ENCODE data around the gene UTP4. TPM values are rescaled to one million over a fixed set of nuclear protein-coding genes. Genes with fewer than 3 reads are reported as not detected.

The UTP4 gene
- total and polyA plus RNA-seq, 2 of the 8 experiments (the other 6 are each of a cell fraction or from before 2014, with no cell fraction given) = 101 to 118 TPM

GRCh38 chr16:69145658-69146057, 13.2 kb downstream of the UTP4 start:
- no peak overlapping the region for H4K8ac ChIP-seq (ENCODE audit: extremely low read depth, insufficient read depth, low read length)
- CTCF ChIA-PET (ENCODE audit: partially characterized antibody) = interaction anchor here (0.9 to 1.3 kb wide), 2 partner anchors 14 to 151 kb away, joined by 3 read pairs; no protein-coding TSS in a partner anchor
- no peak for DNase-seq (ENCODE audit: low read depth in 1 of 2, low spot score in 2 of 2)
- POLR2A ChIA-PET (ENCODE audit: partially characterized antibody) = interaction anchor here (1.7 kb wide), 1 partner anchor 12 kb away, joined by 3 read pairs; no protein-coding TSS in a partner anchor
- 90% methylated on average over 4 of the region's 4 CpGs; no CpG with 5 or more reads in 1 of the 2 experiments for WGBS, 2 experiments (ENCODE audit: extremely low coverage in 1 of 2, insufficient coverage in 1 of 2, insufficient read length in 1 of 2, insufficient replicate concordance in 2 of 2, low coverage in 1 of 2, low lambda C conversion rate in 2 of 2, missing lambda C conversion rate in 1 of 2)
- H4K5ac ChIP-seq (ENCODE audit: insufficient read length, low read depth, low read length) = no peak overlapping the region
- no peaks in the 10 kb centered on the region for H3K23me2 ChIP-seq (ENCODE audit: low read depth, low read length)
- no peak overlapping the region for H3K56ac ChIP-seq (replicated peaks; ENCODE audit: insufficient read length, low read depth, low read length)
- H4K91ac ChIP-seq (replicated peaks; ENCODE audit: insufficient read length, low read length) = no peak overlapping the region
- no peak overlapping the region for H2BK20ac ChIP-seq (ENCODE audit: low read length)
- TF ChIP-seq RAD21 (IDR thresholded peaks at IDR 0.05 in 1 of 2, conservative IDR thresholded peaks at IDR 0.05 in 1 of 2; ENCODE audit: low read depth in 2 of 2, low read length in 2 of 2) (no peak), USF2 (IDR thresholded peaks at IDR 0.05; ENCODE audit: low read length) (no peak), EP300 (IDR thresholded peaks at IDR 0.05; ENCODE audit: borderline replicate concordance in 1 of 2, low read depth in 2 of 2, low read length in 2 of 2) (no peak)
- no peak overlapping the region for H3K27ac ChIP-seq (ENCODE audit: low read depth, low read length)
- no peak for FAIRE-seq
- no peak overlapping the region for H3K4ac ChIP-seq (replicated peaks; ENCODE audit: insufficient read length, low read depth, low read length)
- H3K4me1 ChIP-seq (replicated peaks in 1 of 4; ENCODE audit: control insufficient read depth in 3 of 4, insufficient read depth in 4 of 4, low read length in 3 of 4) = no peaks in the 10 kb centered on the region
- H3K27me3 ChIP-seq (replicated peaks in 1 of 4; ENCODE audit: control insufficient read depth in 3 of 4, extremely low read depth in 1 of 4, insufficient read depth in 3 of 4, low read length in 3 of 4) = no peaks in the 10 kb centered on the region
- no peak overlapping the region for H3K18ac ChIP-seq (ENCODE audit: extremely low read depth, low read length)
- no peak overlapping the region for H3K4me2 ChIP-seq (ENCODE audit: insufficient read depth in 1 of 2, low read depth in 2 of 2, low read length in 2 of 2)
- no peak overlapping the region for H3K9ac ChIP-seq (replicated peaks in 1 of 4; ENCODE audit: extremely low read depth in 1 of 4, low read depth in 3 of 4, low read length in 3 of 4)
- H3K4me3 ChIP-seq (ENCODE audit: extremely low read depth in 1 of 4, insufficient read depth in 2 of 4, low read depth in 3 of 4, low read length in 4 of 4) = no peak overlapping the region
- peaks cover 3 to 5% of the 10 kb centered on the region in 2 experiments for H4K20me1 ChIP-seq (replicated peaks in 1 of 2; ENCODE audit: control insufficient read depth in 1 of 2, insufficient read depth in 2 of 2, low read length in 2 of 2)
- no peak overlapping the region for H2BK15ac ChIP-seq (ENCODE audit: low read length)
- no peak overlapping the region for H2AFZ ChIP-seq (ENCODE audit: low read length)
- peaks cover 0 to 7% of the 10 kb centered on the region in 2 experiments; a peak in 1 of 4 replicates for H3K79me2 ChIP-seq (ENCODE audit: control insufficient read depth in 1 of 2, insufficient read depth in 2 of 2, low read length in 2 of 2)
- no peak overlapping the region for H2BK5ac ChIP-seq (ENCODE audit: low read depth, low read length)
- no peaks in the 10 kb centered on the region; the same call in 1 of the 2 replicates for H3K79me1 ChIP-seq (ENCODE audit: low read depth, low read length)
- no peak overlapping the region for H2BK120ac ChIP-seq (replicated peaks; ENCODE audit: low read depth, low read length)
- no peak overlapping the region for H2BK12ac ChIP-seq (ENCODE audit: low read depth, low read length)
- peaks cover 22 to 55% (median 46%) of the 10 kb centered on the region in 4 experiments for H3K36me3 ChIP-seq (ENCODE audit: control insufficient read depth in 2 of 4, insufficient read depth in 4 of 4, low read length in 3 of 4)
- H2AK5ac ChIP-seq (ENCODE audit: low read depth, low read length) = no peak overlapping the region
- no peak overlapping the region for H3K14ac ChIP-seq (ENCODE audit: insufficient read length)
- no peak overlapping the region for H3K23ac ChIP-seq (ENCODE audit: insufficient read length)
- no peaks in the 10 kb centered on the region for H3K9me3 ChIP-seq (ENCODE audit: insufficient read depth in 2 of 2, low read depth in 1 of 2, low read length in 1 of 2)

Data from H1 (cell line).